ENCODE results near the gene FGF12. TPM values are rescaled to one million over a fixed set of nuclear protein-coding genes. Genes with fewer than 3 reads are reported as not detected.

Gene FGF12
- total RNA-seq, 2 experiments from 2014 or later = not detected

DNA sequence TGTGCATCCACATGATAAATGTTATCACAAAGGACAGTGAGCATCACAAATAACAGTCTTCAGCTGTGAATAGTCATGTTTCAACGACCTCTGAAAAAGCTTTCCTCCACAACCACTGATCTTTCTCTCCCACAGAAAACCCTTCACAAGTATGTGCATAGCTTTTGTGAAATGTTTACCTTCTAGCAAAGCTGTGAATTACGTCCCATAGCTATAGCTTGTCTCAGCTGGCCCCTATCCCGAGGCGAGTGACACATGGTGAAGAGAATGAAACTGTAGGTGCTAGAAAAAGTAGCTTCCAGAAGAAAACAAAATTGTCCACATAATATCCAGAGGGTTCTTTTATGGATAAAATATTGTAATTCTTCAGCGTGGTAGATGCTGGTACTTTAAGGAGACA is 182.0 kb downstream of the FGF12 start:
- ChIA-PET CTCF (no interaction called here), POLR2A (no interaction called here)
- Mint-ChIP-seq H3K27ac (no peak overlapping the region), H3K4me3 (no peak overlapping the region), H3K36me3 (ENCODE audit: low read depth) (no peaks in the 10 kb centered on the region), H3K9me3 (peaks cover 3% of the 10 kb centered on the region), H3K4me1 (ENCODE audit: low read depth) (no peaks in the 10 kb centered on the region), H3K27me3 (peaks cover 4% of the 10 kb centered on the region)
- ATAC-seq (no peak), DNase-seq (no peak)
- no peak for TF ChIP-seq CTCF (IDR thresholded peaks at IDR 0.05)
- intact Hi-C loops (cut with micrococcal nuclease) = no loop called here

DNA sequence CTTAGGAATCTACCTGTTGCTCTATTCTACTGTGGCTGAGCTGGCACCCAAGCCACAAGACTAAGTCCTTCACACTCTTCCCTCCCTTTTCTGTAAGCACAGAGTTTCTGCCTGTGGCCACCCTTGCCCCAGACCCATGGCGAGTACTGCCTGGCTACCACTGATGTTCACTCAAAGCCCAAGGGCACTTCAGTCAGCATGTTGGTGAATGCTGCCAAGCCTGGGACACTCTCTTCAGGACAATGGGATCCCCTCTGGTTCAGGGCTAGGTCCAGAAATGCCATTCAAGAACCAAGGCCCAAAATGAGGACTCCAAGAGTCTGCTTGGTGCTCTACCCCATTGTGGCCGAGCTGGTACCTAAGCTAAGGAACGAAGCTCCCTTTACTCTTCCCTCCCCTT is 184.2 kb downstream of the FGF12 start:
- ChIA-PET POLR2A (no interaction called here), CTCF (no interaction called here)
- no peaks in the 10 kb centered on the region for H3K4me1 Mint-ChIP-seq (ENCODE audit: low read depth)
- peaks cover 3% of the 10 kb centered on the region for H3K9me3 Mint-ChIP-seq
- intact Hi-C loops (cut with micrococcal nuclease) = no loop called here
- no peak overlapping the region for H3K27ac Mint-ChIP-seq
- H3K36me3 Mint-ChIP-seq (ENCODE audit: low read depth) = no peaks in the 10 kb centered on the region
- no peak for TF ChIP-seq CTCF (IDR thresholded peaks at IDR 0.05)
- H3K4me3 Mint-ChIP-seq = no peak overlapping the region
- DNase-seq (no peak), ATAC-seq (no peak)
- peaks cover 4% of the 10 kb centered on the region for H3K27me3 Mint-ChIP-seq

DNA sequence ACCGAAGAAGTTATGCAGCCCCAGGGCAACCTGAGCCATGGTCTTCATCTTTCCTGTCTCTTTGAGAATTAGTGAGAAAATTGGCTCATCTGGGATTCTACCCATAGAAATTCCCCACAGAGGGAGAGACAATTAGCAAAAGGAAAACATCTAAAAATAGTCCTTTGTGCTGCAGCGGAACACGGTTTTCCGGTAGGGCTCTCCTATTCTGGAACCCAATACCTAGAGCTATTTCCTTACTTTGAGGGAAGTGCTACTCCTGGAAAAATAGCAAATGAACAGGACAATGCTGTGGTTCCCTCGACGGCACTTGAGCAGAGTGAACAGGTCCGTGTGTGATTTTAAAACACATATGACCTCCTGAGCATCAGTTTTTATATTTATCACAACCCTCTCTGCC is 210.5 kb downstream of the FGF12 start:
- Mint-ChIP-seq H3K27me3 (peaks cover 39% of the 10 kb centered on the region), H3K36me3 (ENCODE audit: low read depth) (no peaks in the 10 kb centered on the region), H3K9me3 (no peaks in the 10 kb centered on the region), H3K27ac (no peak overlapping the region), H3K4me1 (ENCODE audit: low read depth) (peaks cover 2% of the 10 kb centered on the region), H3K4me3 (no peak overlapping the region)
- no peak for TF ChIP-seq CTCF (IDR thresholded peaks at IDR 0.05)
- intact Hi-C loops (cut with micrococcal nuclease) = no loop called here
- ChIA-PET CTCF (no interaction called here), POLR2A (no interaction called here)
- no peak for DNase-seq
- ATAC-seq = no peak

- TF ChIP-seq CTCF (IDR thresholded peaks at IDR 0.05) = no peak
- Mint-ChIP-seq H3K4me1 (ENCODE audit: low read depth) (peaks cover 2% of the 10 kb centered on the region), H3K36me3 (ENCODE audit: low read depth) (no peaks in the 10 kb centered on the region), H3K4me3 (no peak overlapping the region), H3K27me3 (peaks cover 39% of the 10 kb centered on the region), H3K27ac (no peak overlapping the region), H3K9me3 (no peaks in the 10 kb centered on the region)
- ChIA-PET POLR2A (no interaction called here), CTCF (no interaction called here)
- no peak for ATAC-seq
- DNase-seq = no peak
- intact Hi-C loops (cut with micrococcal nuclease) = no loop called here
These were observed 211.7 kb downstream of the FGF12 start for GRCh38 chr3:192515664-192516045.

DNA sequence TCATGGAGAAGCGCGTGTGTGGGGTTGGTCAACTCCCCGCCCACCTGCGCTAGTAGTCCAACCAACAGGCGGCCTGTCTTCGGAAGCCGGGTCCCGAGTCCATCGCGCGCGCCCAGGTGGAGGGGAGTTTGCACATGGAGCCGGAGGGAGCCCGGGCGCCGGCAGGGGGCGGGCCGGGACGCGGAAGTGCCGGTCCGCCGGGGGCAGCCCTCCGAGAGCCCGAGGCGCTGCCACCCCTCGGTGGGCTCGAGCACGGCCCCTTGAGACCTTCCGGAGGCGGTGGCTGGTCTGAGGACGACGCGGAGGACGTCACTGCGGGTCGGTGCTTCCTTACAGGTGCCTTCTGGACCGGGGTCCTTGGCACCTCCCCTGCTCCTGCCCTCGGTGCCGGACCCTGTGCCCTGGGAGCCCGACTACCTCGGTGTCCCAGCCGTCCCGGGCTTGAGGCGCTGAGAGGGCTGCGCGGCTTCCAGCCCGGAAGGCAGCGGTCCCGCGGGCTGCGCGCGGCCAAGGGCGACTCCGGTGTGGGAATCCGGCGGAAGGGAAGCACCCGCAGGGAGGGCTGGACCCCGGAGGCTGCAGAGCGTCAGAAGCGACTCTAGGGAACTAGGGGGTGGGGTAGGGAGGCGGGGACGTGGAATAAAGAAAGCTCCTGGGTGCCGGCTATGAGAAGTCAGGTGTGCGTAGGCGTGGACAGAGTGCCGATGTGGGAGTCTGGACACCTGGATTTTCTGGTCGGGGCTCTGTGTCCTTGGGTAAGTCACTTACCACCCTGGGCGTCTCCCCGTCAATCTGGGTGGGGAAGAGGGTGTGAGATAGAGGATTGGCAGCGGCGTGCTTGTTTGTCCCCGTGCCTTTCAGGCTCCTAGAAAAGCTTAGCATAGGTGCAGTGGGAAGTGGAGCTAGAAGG is 212.3 kb downstream of the FGF12 start:
- intact Hi-C loops (cut with micrococcal nuclease) = no loop called here
- Mint-ChIP-seq H3K27ac (no peak overlapping the region), H3K9me3 (no peaks in the 10 kb centered on the region), H3K27me3 (peaks cover 39% of the 10 kb centered on the region), H3K4me1 (ENCODE audit: low read depth) (peaks cover 2% of the 10 kb centered on the region), H3K36me3 (ENCODE audit: low read depth) (no peaks in the 10 kb centered on the region), H3K4me3 (no peak overlapping the region)
- POLR2A ChIA-PET = no interaction called here
- CTCF ChIA-PET = no interaction called here
- no peak for TF ChIP-seq CTCF (IDR thresholded peaks at IDR 0.05)
- DNase-seq = peak; percentile 1
- no peak for ATAC-seq

Measured in activated CD8-positive, alpha-beta T cell treated with anti-CD3 and anti-CD28 coated beads for 36 hours (primary cell).